Neutrophil (primary cell): Measurements from ENCODE around the gene LMO7.

ENCODE experiments used
- H3K27ac ChIP-seq: fragments of 200-600 bp; sonication (generic); 2 replicates; pipeline ENCODE4 v1.5.1; 2016; ENCODE audit warnings: mild to moderate bottlenecking, moderate library complexity
- H3K27me3 ChIP-seq: fragments of 200-600 bp; sonication (generic); 2 replicates; pipeline ENCODE4 v1.6.0; 2016; ENCODE audit warnings: mild to moderate bottlenecking
- H3K36me3 ChIP-seq: fragments of 200-600 bp; sonication (generic); 2 replicates; pipeline ENCODE4 v1.5.1; 2017
- H3K4me1 ChIP-seq, 2 experiments: fragments of 200-600 bp in 1 of 2; sonication (generic) in 1 of 2; 1 replicate in 1 of 2; 2 replicates in 1 of 2; pipeline versions ENCODE4 v1.5.1 to v1.6.1; 2013 to 2016; ENCODE audit warnings: low read depth in 1 of 2, low read length in 1 of 2, mild to moderate bottlenecking in 1 of 2, moderate library complexity in 1 of 2; ENCODE audit not compliant: control insufficient read depth in 1 of 2, insufficient read depth in 1 of 2
- H3K4me3 ChIP-seq, 2 experiments: fragments of 200-600 bp in 1 of 2; sonication (generic) in 1 of 2; 1 replicate in 1 of 2; 2 replicates in 1 of 2; pipeline ENCODE4 v1.5.1; 2013 to 2016; ENCODE audit warnings: low read depth in 1 of 2, low read length in 1 of 2, mild to moderate bottlenecking in 1 of 2, moderate library complexity in 1 of 2
- H3K9me3 ChIP-seq: fragments of 200-600 bp; sonication (generic); 2 replicates; pipeline ENCODE4 v1.5.1; 2016
- CTCF ChIP-seq: fragments of 200-600 bp; sonication (generic); IDR thresholded peaks from 2 replicates; pipeline ENCODE4 v1.5.1; 2016; ENCODE audit warnings: antibody characterized with exemption

Gene LMO7

GRCh38 chr13:75702476-75702875 lies 66.3 kb downstream of the LMO7 start:
- Histone ChIP-seq H3K36me3 (no peaks in the 10 kb centered on the region), H3K9me3 (no peaks in the 10 kb centered on the region), H3K27ac (peak overlapping the region; percentile 51), H3K4me3 (no peak overlapping the region), H3K4me1 (peaks cover 15 to 28% of the 10 kb centered on the region in 2 experiments), H3K27me3 (no peaks in the 10 kb centered on the region)
- TF ChIP-seq CTCF = no peak

GRCh38 chr13:75703769-75704168 lies 67.6 kb downstream of the LMO7 start:
- Histone ChIP-seq H3K27me3 (no peaks in the 10 kb centered on the region), H3K36me3 (no peaks in the 10 kb centered on the region), H3K4me3 (no peak overlapping the region), H3K4me1 (peaks cover 15 to 28% of the 10 kb centered on the region in 2 experiments), H3K27ac (no peak overlapping the region), H3K9me3 (no peaks in the 10 kb centered on the region)
- TF ChIP-seq CTCF = no peak

- Histone ChIP-seq H3K4me1 (peaks cover 15 to 28% of the 10 kb centered on the region in 2 experiments), H3K4me3 (no peak overlapping the region), H3K27ac (no peak overlapping the region), H3K27me3 (no peaks in the 10 kb centered on the region), H3K36me3 (no peaks in the 10 kb centered on the region), H3K9me3 (no peaks in the 10 kb centered on the region)
- no peak for TF ChIP-seq CTCF
Measured at GRCh38 chr13:75704194-75704926, 68.2 kb downstream of the LMO7 start.

- TF ChIP-seq CTCF = no peak
- H3K4me3 ChIP-seq = no peak overlapping the region
Measured at GRCh38 chr13:75704927-75705288, 68.8 kb downstream of the LMO7 start.

GRCh38 chr13:75705395-75705794 lies 69.3 kb downstream of the LMO7 start:
- H3K4me1 ChIP-seq = peaks cover 15 to 28% of the 10 kb centered on the region in 2 experiments
- no peaks in the 10 kb centered on the region for H3K9me3 ChIP-seq
- H3K27ac ChIP-seq = no peak overlapping the region
- H3K4me3 ChIP-seq = no peak overlapping the region
- H3K36me3 ChIP-seq = no peaks in the 10 kb centered on the region
- TF ChIP-seq CTCF = no peak
- H3K27me3 ChIP-seq = no peaks in the 10 kb centered on the region

More at GRCh38 chr13:75704927-75705288, 68.8 kb downstream of the LMO7 start:
- no peak overlapping the region for H3K27ac ChIP-seq
- H3K27me3 ChIP-seq = no peaks in the 10 kb centered on the region
- H3K4me1 ChIP-seq = peaks cover 15 to 28% of the 10 kb centered on the region in 2 experiments
- H3K9me3 ChIP-seq = no peaks in the 10 kb centered on the region
- H3K36me3 ChIP-seq = no peaks in the 10 kb centered on the region
